HG03175 (cell line): ENCODE data around the gene PTPRD.

Experiments
- ATAC-seq: cut with Tn5 transposase; IDR thresholded peaks from one replicate; pipeline ENCODE4 v1.9.1; 2021; ENCODE audit warnings: mild to moderate bottlenecking, moderate library complexity; ENCODE audit not compliant: unreplicated experiment

PTPRD gene

DNA sequence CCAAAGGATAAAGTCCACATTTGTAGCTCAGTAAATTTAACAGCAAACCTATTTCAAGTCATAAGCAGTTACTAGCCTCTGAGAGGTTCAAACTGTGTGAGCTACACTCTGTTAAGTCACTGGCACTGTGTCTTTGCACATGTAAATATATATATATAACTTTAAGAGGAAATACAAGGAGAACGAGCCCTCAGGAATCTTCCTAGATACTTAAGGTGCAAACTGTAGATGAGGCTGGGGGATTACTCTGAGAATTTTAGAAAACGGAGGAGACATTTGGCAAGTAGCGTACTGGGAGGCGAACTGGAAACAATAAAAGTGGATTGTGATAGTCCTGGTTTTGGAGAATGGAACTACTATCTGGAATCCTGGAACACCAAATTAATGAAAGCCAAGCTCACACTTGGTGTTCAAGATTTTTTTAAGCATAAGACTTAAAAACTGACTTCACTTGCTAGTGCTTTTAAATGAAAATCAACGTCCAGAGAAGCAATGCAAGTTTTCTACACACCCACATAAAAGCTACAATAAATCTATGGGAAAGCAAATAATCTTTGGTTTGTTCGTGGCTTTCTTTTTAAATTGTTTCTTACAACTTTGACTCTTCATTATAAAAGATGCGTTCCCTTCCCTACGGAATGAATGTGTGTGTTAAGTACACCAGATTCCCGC, 1756.3 kb downstream of the PTPRD start:
- ATAC-seq: no peak

GRCh38 chr9:8855046-8855445, 1757.8 kb downstream of the PTPRD start:
- no peak for ATAC-seq

DNA sequence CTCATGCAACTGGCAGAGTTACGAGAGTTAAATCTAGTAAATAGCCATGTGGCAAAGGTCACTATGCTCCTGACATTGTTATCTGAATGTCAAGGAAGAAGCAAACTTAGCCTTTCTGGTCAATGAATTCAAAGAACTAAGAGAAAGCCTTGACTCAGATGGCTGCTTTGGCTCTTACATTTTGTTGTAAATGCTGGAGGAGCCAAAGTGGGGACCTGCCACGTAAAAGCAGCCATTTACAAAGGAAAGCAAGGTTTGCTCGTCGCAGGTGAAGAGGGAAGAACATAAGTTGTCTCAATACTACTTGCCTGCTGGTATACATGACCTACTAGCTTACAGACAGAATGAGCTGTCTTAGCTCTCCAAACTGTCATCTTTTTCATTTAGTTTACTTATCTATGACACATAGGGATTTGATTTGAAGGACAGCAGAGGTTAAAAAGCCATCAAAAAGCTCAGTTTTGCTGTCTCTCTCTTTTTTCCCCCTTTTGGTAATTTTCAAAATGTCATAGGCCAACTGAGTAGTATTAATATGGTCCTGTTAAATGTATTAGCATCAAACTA, 1760.4 kb downstream of the PTPRD start:
- no peak for ATAC-seq

- no peak for ATAC-seq
These were observed 1761.9 kb downstream of the PTPRD start for GRCh38 chr9:8850914-8851313.

DNA sequence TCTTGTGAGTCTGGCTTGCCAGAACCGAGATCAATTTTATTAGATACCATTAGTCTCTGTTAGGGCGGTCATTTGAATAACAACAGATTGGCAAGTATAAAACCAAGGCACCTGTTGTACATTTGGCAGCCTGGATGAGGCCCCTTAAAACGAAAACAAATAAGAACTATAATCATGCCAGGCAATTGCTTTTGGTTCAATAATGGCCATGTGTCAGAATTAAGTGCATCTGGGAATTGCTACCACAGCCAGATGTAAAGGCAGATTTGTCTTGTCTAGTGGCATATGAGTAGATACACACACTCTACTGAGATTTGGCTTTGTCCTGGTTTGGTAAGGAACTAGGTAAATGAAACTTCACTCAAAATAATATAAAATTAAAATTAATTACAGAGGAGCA, 1767.0 kb downstream of the PTPRD start:
- no peak for ATAC-seq

DNA sequence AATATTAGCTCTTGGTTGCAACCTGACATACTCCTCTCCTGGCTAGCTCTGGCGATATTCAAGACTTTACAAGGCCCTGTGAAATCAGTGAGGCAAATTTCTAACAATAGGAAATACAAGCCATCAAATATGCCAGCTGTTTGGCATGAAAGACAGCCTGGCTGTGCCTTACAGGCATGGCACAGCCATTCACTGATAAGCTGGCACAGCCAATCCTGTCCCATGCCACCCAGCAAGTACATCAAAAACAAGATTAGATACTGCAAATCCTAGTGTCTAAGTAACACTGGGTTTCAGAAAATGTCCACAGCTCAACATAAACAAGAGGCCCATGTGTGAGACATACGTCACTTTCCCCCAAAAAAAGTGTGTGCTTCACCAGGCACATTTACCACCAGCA, 1767.4 kb downstream of the PTPRD start:
- ATAC-seq: no peak

- no peak for ATAC-seq
These were observed 1768.3 kb downstream of the PTPRD start for GRCh38 chr9:8844549-8844948.

- ATAC-seq: no peak
These were observed 1770.2 kb downstream of the PTPRD start for GRCh38 chr9:8842402-8843193.

DNA sequence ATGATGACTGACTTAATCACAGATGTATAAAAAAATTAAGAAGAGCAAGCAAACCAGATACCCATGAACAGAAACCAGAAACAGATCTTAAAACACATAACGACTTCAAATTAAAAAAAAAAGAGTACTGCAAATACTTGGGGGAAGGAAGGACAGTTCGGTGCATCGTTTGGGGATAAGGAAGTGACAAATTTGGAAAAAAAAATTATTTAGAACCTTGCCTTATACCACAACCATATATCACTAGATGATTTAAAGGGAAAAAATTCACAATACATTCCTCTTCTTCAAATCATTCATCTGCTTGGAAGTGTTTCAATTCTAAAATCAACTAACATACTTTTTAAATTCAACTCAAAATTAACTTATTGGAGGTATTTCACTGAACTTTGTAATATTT, 1774.7 kb downstream of the PTPRD start:
- no peak for ATAC-seq

DNA sequence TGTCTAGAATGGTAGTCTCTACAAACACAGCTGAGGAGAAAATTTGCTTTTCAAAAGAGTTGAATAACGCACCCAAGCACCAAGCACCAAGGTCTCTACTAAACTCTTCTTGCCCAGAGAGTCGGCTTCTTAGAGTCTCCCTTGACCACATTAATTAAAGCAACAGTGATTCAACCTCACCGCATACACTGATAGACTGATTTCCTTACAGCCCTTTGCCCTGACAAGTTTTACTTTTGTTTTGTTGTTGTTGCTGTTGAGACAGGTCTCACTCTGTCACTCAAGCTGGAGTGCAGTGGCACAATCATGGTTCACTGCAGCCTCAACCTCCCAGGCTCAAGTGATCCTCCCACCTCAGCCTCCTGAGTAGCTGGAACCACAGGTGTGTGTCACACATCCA, 1777.5 kb downstream of the PTPRD start:
- ATAC-seq: no peak

DNA sequence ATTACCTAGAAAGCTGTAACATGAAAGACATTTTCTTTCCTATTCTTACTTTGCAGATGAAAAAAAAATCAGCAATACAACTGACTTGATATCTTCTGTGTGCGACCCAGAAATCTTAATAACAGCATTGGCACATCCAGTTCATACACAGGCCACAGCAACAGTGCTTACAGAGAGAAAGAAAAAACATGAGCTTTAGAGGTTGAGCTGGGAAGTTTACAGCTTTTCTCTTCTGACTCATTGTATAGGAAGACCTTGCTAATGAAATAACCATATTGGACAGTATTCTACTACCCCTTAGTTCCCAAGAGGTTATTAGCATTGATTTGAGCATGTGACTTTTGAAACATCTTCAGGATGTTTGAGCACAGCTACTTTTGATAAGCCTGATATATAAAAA, 1779.8 kb downstream of the PTPRD start:
- ATAC-seq: no peak

- no peak for ATAC-seq
These were observed 1780.4 kb downstream of the PTPRD start for GRCh38 chr9:8832386-8832785.

- no peak for ATAC-seq
These were observed 1781.2 kb downstream of the PTPRD start for GRCh38 chr9:8831568-8831967.

- no peak for ATAC-seq
These were observed 1786.5 kb downstream of the PTPRD start for GRCh38 chr9:8826281-8826680.

- ATAC-seq: no peak
These were observed 1787.1 kb downstream of the PTPRD start for GRCh38 chr9:8825585-8826147.

DNA sequence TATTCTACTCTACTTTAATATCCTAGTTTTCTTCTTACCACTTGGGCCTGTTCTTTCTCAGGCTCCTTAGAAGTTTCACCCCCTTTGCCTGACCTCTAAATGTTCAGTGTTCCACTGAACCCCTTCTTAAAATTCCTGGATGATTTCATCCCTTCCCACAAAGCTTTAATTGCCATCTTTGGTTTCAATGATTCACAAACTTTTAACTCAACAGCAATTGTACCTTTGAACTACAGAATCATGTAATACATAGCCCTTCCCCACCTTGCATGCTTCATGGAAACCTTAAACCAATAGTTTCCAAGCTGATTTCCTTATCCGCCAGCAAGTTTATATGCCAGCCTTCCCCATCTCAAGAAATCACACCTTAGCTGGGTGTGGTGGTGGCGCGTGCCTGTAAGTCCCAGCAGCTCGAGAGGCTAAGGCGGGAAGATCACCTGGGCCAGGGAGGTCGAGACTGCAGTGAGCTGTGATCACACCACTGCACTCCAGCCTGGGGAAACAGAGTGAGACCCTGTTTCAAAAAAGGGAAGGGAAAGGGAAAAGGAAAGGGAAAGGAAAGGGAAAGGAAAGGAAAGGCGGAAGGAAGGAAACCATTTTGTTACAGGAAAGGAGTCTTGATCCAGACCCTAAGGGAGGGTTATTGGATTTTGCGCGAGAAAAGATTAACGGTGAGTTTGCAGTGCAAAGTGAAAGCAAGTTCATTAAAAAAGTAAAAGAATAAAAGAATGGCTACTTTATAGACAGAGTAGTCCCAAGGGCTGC, 1789.5 kb downstream of the PTPRD start:
- no peak for ATAC-seq

- ATAC-seq: no peak
These were observed 1790.2 kb downstream of the PTPRD start for GRCh38 chr9:8822667-8823025.

- no peak for ATAC-seq
These were observed 1790.7 kb downstream of the PTPRD start for GRCh38 chr9:8821910-8822666.

GRCh38 chr9:8817335-8817734, 1795.5 kb downstream of the PTPRD start:
- ATAC-seq: no peak

DNA sequence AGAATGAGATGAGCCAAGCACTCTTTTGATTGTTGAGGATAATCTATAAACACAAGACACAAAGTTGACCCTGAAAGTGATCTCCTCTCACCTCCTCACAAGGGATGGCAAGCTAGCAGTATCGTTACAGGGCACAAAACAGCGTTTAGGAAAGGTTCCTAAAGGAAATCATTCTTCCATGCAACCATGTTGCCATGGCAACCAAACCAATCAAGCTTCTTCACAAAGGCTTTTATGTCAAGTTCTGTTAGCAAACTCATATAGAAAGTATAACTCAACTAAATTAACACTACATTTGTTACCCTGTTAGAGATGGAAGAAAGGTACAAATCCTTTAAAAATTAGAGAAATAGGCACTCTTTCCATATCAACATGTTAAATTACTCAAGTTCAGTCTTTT, 1796.4 kb downstream of the PTPRD start:
- no peak for ATAC-seq

DNA sequence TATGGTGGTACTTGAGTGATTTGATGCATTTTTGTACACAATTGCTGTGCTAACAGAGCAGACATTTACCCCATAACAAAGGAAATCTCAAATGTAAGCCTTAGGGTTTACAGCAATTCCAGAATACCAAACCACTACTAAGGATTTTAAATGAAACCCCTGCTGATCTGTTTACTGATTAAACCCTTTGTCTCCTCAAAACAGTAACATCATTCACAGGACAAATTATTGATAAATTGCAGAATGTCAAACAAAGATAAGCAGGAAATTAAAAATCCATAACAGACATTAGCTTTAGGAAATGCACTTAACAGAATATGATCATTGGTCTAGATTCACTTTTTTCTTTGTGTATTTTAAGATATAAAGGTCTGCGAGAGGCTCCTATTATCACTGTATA, 1796.9 kb downstream of the PTPRD start:
- ATAC-seq: no peak
